Fibroblast of lung (primary cell): ENCODE measurements around the gene PCBP3. TPM values are rescaled to one million over a fixed set of nuclear protein-coding genes. Genes with fewer than 3 reads are reported as not detected.

Experiments used
- DNase-seq, 2 donors: peaks; one replicate each; pipeline versions ENCODE4 v3.0.0 to v3.0.0-alpha.2; 2010; ENCODE audit warnings: low read depth in 2 of 2
- H2AFZ ChIP-seq: 2 replicates; pipeline ENCODE4 v1.5.1; 2012; ENCODE audit warnings: low read length, control low read depth, inconsistent platforms
- H3K27ac ChIP-seq: 2 replicates; pipeline ENCODE4 v1.5.1; 2011; ENCODE audit warnings: low read length, control low read depth; ENCODE audit not compliant: insufficient read depth
- H3K27me3 ChIP-seq: 2 replicates; pipeline ENCODE4 v1.5.1; 2011; ENCODE audit warnings: mild to moderate bottlenecking, low read length; ENCODE audit not compliant: control insufficient read depth, insufficient read depth
- H3K36me3 ChIP-seq: 2 replicates; pipeline ENCODE4 v1.5.1; 2011; ENCODE audit warnings: low read length; ENCODE audit not compliant: control insufficient read depth, insufficient read depth
- H3K4me1 ChIP-seq: 2 replicates; pipeline ENCODE4 v1.5.1; 2011; ENCODE audit warnings: low read length; ENCODE audit not compliant: control insufficient read depth, insufficient read depth; ENCODE audit errors: extremely low read depth
- H3K4me2 ChIP-seq: 2 replicates; pipeline ENCODE4 v1.5.1; 2011; ENCODE audit warnings: low read length, control low read depth; ENCODE audit not compliant: insufficient read depth; ENCODE audit errors: extremely low read depth
- H3K4me3 ChIP-seq, 4 experiments: fragments of 200-600 bp in 1 of 4; sonication (generic) in 1 of 4; replicated peaks in 1 of 4; 2 replicates each; pipeline ENCODE4 v1.5.1; 2011 to 2016; ENCODE audit warnings: low read length in 4 of 4, low read depth in 3 of 4, mild to moderate bottlenecking in 3 of 4, control low read depth in 2 of 4, inconsistent platforms in 1 of 4, mixed read lengths in 1 of 4; ENCODE audit not compliant: insufficient read depth in 1 of 4; ENCODE audit errors: control extremely low read depth in 1 of 4
- H3K79me2 ChIP-seq: 2 replicates; pipeline ENCODE4 v1.5.1; 2012; ENCODE audit warnings: mild to moderate bottlenecking, low read length, inconsistent platforms; ENCODE audit not compliant: control insufficient read depth, insufficient read depth
- H3K9ac ChIP-seq: 2 replicates; pipeline ENCODE4 v1.5.1; 2011; ENCODE audit warnings: mild to moderate bottlenecking, low read length, control low read depth; ENCODE audit not compliant: insufficient read depth
- H3K9me3 ChIP-seq: 2 replicates; pipeline ENCODE4 v1.5.1; 2012; ENCODE audit warnings: low read depth, low read length; ENCODE audit not compliant: control insufficient read depth, insufficient read depth
- H4K20me1 ChIP-seq: 2 replicates; pipeline ENCODE4 v1.5.1; 2011; ENCODE audit warnings: low read length; ENCODE audit not compliant: control insufficient read depth, insufficient read depth; ENCODE audit errors: extremely low read depth
- CTCF ChIP-seq, 2 donors: IDR thresholded peaks in 1 of 2; conservative IDR thresholded peaks in 1 of 2; 1 replicate in 1 of 2; 2 replicates in 1 of 2; pipeline ENCODE4 v1.5.1; 2011 to 2012; ENCODE audit warnings: low read length in 2 of 2, control low read depth in 1 of 2, inconsistent platforms in 1 of 2, low read depth in 1 of 2, mild to moderate bottlenecking in 1 of 2
- EZH2 ChIP-seq: IDR thresholded peaks from 2 replicates; pipeline ENCODE4 v1.5.1; 2012; ENCODE audit warnings: low read length, control low read depth, mild to moderate bottlenecking; ENCODE audit errors: missing control alignments
- polyA plus RNA-seq, 2 donors: library from polyadenylated mRNA; depleted of rRNA in 1 of 2; stranded (reverse) in 1 of 2; unstranded in 1 of 2; fragments of >200 nt; gene quantifications; 2 replicates each; pipeline ENCODE4 v1.2.1, GENCODE V29; 2011 to 2012; ENCODE audit warnings: missing spikeins in 1 of 2
- total RNA-seq: library from RNA; depleted of rRNA; stranded (reverse); fragments of >200 nt; gene quantifications from 2 replicates; pipeline ENCODE4 v1.2.1, GENCODE V29; 2014

The PCBP3 gene
- total and polyA plus RNA-seq, 2 donors (not counting 1 experiment from before 2014, with no cell fraction given), result 0.51 to 1.7 TPM

- Histone ChIP-seq H4K20me1 (no peaks in the 10 kb centered on the region), H3K36me3 (no peaks in the 10 kb centered on the region), H3K4me1 (peaks cover 5% of the 10 kb centered on the region), H3K9me3 (no peaks in the 10 kb centered on the region), H3K4me3 (no peak overlapping the region), H3K4me2 (no peak overlapping the region), H2AFZ (no peak overlapping the region), H3K79me2 (no peaks in the 10 kb centered on the region), H3K27me3 (peaks cover 3% of the 10 kb centered on the region), H3K27ac (no peak overlapping the region), H3K9ac (no peak overlapping the region)
- peak; percentile 67 to 86 for DNase-seq
- TF ChIP-seq CTCF (conservative IDR thresholded peaks at IDR 0.05 in 1 of 2, IDR thresholded peaks at IDR 0.05 in 1 of 2; ENCODE audit: low read depth in 1 of 2, low read length in 2 of 2) (peak; percentile 46 to 68), EZH2 (no peak)
Observed at GRCh38 chr21:45880097-45881068, 236.9 kb downstream of the PCBP3 start.

- H3K9me3 ChIP-seq, result no peaks in the 10 kb centered on the region
- H3K36me3 ChIP-seq, result no peaks in the 10 kb centered on the region
- no peak overlapping the region for H3K4me3 ChIP-seq
- H3K79me2 ChIP-seq, result no peaks in the 10 kb centered on the region
- H3K27me3 ChIP-seq, result peaks cover 3% of the 10 kb centered on the region
- H2AFZ ChIP-seq, result no peak overlapping the region
- H3K4me1 ChIP-seq, result no peaks in the 10 kb centered on the region
- H3K9ac ChIP-seq, result no peak overlapping the region
- no peak overlapping the region for H3K4me2 ChIP-seq
- no peaks in the 10 kb centered on the region for H4K20me1 ChIP-seq
- DNase-seq, result peak in 1 of 2 donors; percentile 31
- TF ChIP-seq EZH2 (no peak), CTCF (conservative IDR thresholded peaks at IDR 0.05 in 1 of 2, IDR thresholded peaks at IDR 0.05 in 1 of 2; ENCODE audit: low read depth in 1 of 2, low read length in 2 of 2) (no peak)
- H3K27ac ChIP-seq, result no peak overlapping the region
Observed at GRCh38 chr21:45882645-45883044, 239.1 kb downstream of the PCBP3 start.

GRCh38 chr21:45883090-45883489, 239.6 kb downstream of the PCBP3 start:
- no peak overlapping the region for H3K4me2 ChIP-seq
- no peak for TF ChIP-seq EZH2
- TF ChIP-seq CTCF (conservative IDR thresholded peaks at IDR 0.05 in 1 of 2, IDR thresholded peaks at IDR 0.05 in 1 of 2; ENCODE audit: low read depth in 1 of 2, low read length in 2 of 2), result no peak

More at GRCh38 chr21:45883090-45883489, 239.6 kb downstream of the PCBP3 start:
- Histone ChIP-seq H2AFZ (no peak overlapping the region), H3K9ac (no peak overlapping the region), H3K79me2 (no peaks in the 10 kb centered on the region), H3K4me3 (no peak overlapping the region), H3K36me3 (no peaks in the 10 kb centered on the region), H3K9me3 (no peaks in the 10 kb centered on the region), H3K27ac (no peak overlapping the region), H3K4me1 (no peaks in the 10 kb centered on the region), H4K20me1 (no peaks in the 10 kb centered on the region), H3K27me3 (peaks cover 3% of the 10 kb centered on the region)
- no peak for DNase-seq
